H9 (cell line): ENCODE measurements around the gene EHD3. TPM values are rescaled to one million over a fixed set of nuclear protein-coding genes. Genes with fewer than 3 reads are reported as not detected.

Experiments
- DNase-seq: peaks from one replicate; pipeline ENCODE4 v3.0.0-alpha.2; 2017
- H2AFZ ChIP-seq: one replicate; pipeline ENCODE4 v1.6.1; 2013; ENCODE audit warnings: mild to moderate bottlenecking, low read length, control low read depth, moderate library complexity
- H2AK5ac ChIP-seq: 2 replicates; pipeline ENCODE4 v1.6.1; 2013; ENCODE audit warnings: low read length, control low read depth, mixed read lengths; ENCODE audit not compliant: insufficient read length
- H2BK120ac ChIP-seq: one replicate; pipeline ENCODE4 v1.6.1; 2013; ENCODE audit warnings: low read depth, mild to moderate bottlenecking, low read length, control low read depth, inconsistent platforms; ENCODE audit not compliant: poor library complexity, severe bottlenecking
- H2BK12ac ChIP-seq: 2 replicates; pipeline ENCODE4 v1.6.1; 2013; ENCODE audit warnings: low read length, control low read depth, mixed read lengths, low read depth; ENCODE audit not compliant: insufficient read length
- H2BK15ac ChIP-seq: 2 replicates; pipeline ENCODE4 v1.6.1; 2013; ENCODE audit warnings: low read depth, low read length, control low read depth
- H2BK20ac ChIP-seq: one replicate; pipeline ENCODE4 v1.6.1; 2013; ENCODE audit warnings: low read depth, mild to moderate bottlenecking, low read length, control low read depth, inconsistent platforms; ENCODE audit not compliant: poor library complexity, severe bottlenecking
- H2BK5ac ChIP-seq: 2 replicates; pipeline ENCODE4 v1.6.1; 2013; ENCODE audit warnings: low read length, control low read depth, mixed read lengths; ENCODE audit not compliant: insufficient read length
- H3K14ac ChIP-seq: 2 replicates; pipeline ENCODE4 v1.6.1; 2013; ENCODE audit warnings: low read length, control low read depth; ENCODE audit not compliant: insufficient read depth
- H3K18ac ChIP-seq: 2 replicates; pipeline ENCODE4 v1.6.1; 2013; ENCODE audit warnings: low read depth, mild to moderate bottlenecking, mixed read lengths, low read length, control low read depth; ENCODE audit not compliant: insufficient read length
- H3K23ac ChIP-seq: 2 replicates; pipeline ENCODE4 v1.6.1; 2013; ENCODE audit warnings: low read length, control low read depth, mixed read lengths, low read depth; ENCODE audit not compliant: insufficient read length
- H3K23me2 ChIP-seq: 2 replicates; pipeline ENCODE4 v1.6.1; 2013; ENCODE audit warnings: low read depth, mild to moderate bottlenecking, mixed read lengths, low read length, control low read depth; ENCODE audit not compliant: insufficient read length, poor library complexity, severe bottlenecking
- H3K27ac ChIP-seq: 2 replicates; pipeline ENCODE4 v1.5.1; 2013; ENCODE audit warnings: low read length, control low read depth, mixed read lengths, low read depth; ENCODE audit not compliant: insufficient read length
- H3K27me3 ChIP-seq: 2 replicates; pipeline ENCODE4 v1.6.1; 2013; ENCODE audit warnings: low read length, control low read depth, inconsistent platforms; ENCODE audit not compliant: insufficient read depth
- H3K4ac ChIP-seq: 2 replicates; pipeline ENCODE4 v1.6.1; 2013; ENCODE audit warnings: low read depth, mild to moderate bottlenecking, control low read depth, inconsistent platforms, low read length, moderate library complexity
- H3K4me1 ChIP-seq: 2 replicates; pipeline ENCODE4 v1.6.1; 2013; ENCODE audit warnings: low read length, control low read depth, inconsistent platforms; ENCODE audit not compliant: insufficient read depth
- H3K4me2 ChIP-seq: 2 replicates; pipeline ENCODE4 v1.6.1; 2013; ENCODE audit warnings: low read length, control low read depth, mixed read lengths; ENCODE audit not compliant: insufficient read length, insufficient read depth
- H3K56ac ChIP-seq: 2 replicates; pipeline ENCODE4 v1.6.1; 2013; ENCODE audit warnings: low read depth, mild to moderate bottlenecking, mixed read lengths, low read length, control low read depth; ENCODE audit not compliant: insufficient read length
- H3K79me1 ChIP-seq: 2 replicates; pipeline ENCODE4 v1.6.1; 2013; ENCODE audit warnings: low read depth, mild to moderate bottlenecking, moderate library complexity, low read length, control low read depth, inconsistent platforms; ENCODE audit not compliant: insufficient read depth, poor library complexity, severe bottlenecking
- H3K79me2 ChIP-seq: 2 replicates; pipeline ENCODE4 v1.6.1; 2013; ENCODE audit warnings: low read length, control low read depth, inconsistent platforms; ENCODE audit not compliant: insufficient read depth
- H3K9ac ChIP-seq: 2 replicates; pipeline ENCODE4 v1.6.1; 2013; ENCODE audit warnings: low read length, control low read depth, mixed read lengths; ENCODE audit not compliant: insufficient read length; ENCODE audit errors: extremely low read depth
- H3K9me3 ChIP-seq: one replicate; pipeline ENCODE4 v1.6.1; 2013; ENCODE audit warnings: low read depth, low read length, inconsistent platforms; ENCODE audit not compliant: control insufficient read depth
- H3T11ph ChIP-seq: one replicate; pipeline ENCODE4 v1.6.1; 2013; ENCODE audit warnings: mild to moderate bottlenecking, low read length, control low read depth, inconsistent platforms
- H4K20me1 ChIP-seq: one replicate; pipeline ENCODE4 v1.6.1; 2013; ENCODE audit not compliant: control insufficient read depth, insufficient read length, insufficient read depth
- H4K5ac ChIP-seq: 2 replicates; pipeline ENCODE4 v1.6.1; 2013; ENCODE audit warnings: low read depth, mild to moderate bottlenecking, mixed read lengths, low read length, control low read depth; ENCODE audit not compliant: insufficient read length
- H4K8ac ChIP-seq: replicated peaks from 2 replicates; pipeline ENCODE4 v1.6.1; 2013; ENCODE audit warnings: low read length, control low read depth, mixed read lengths, low read depth; ENCODE audit not compliant: insufficient read length
- H4K91ac ChIP-seq: 2 replicates; pipeline ENCODE4 v1.6.1; 2013; ENCODE audit warnings: low read depth, mild to moderate bottlenecking, moderate library complexity, mixed read lengths, low read length, control low read depth; ENCODE audit not compliant: insufficient read length
- H3K27ac Mint-ChIP-seq, 3 experiments: 2 replicates in 2 of 3; 3 replicates in 1 of 3; pipeline ENCODE4 v1.8.0; 2020 to 2021; ENCODE audit warnings: mixed read lengths in 3 of 3, mild to moderate bottlenecking in 1 of 3, moderate library complexity in 1 of 3
- H3K27me3 Mint-ChIP-seq: 2 replicates; pipeline ENCODE4 v1.8.0; 2021; ENCODE audit warnings: low read depth, mild to moderate bottlenecking, moderate library complexity, mixed read lengths
- H3K36me3 Mint-ChIP-seq, 3 experiments: 2 replicates in 2 of 3; 3 replicates in 1 of 3; pipeline ENCODE4 v1.8.0; 2020 to 2021; ENCODE audit warnings: low read depth in 3 of 3, mixed read lengths in 3 of 3; ENCODE audit not compliant: insufficient read depth in 1 of 3
- H3K4me1 Mint-ChIP-seq, 2 experiments: 2 replicates each; pipeline ENCODE4 v1.8.0; 2020; ENCODE audit warnings: mixed read lengths in 2 of 2
- H3K4me3 Mint-ChIP-seq, 2 experiments: 2 replicates in 1 of 2; 3 replicates in 1 of 2; pipeline ENCODE4 v1.8.0; 2020 to 2021; ENCODE audit warnings: mild to moderate bottlenecking in 2 of 2, mixed read lengths in 2 of 2, moderate library complexity in 1 of 2
- H3K9me3 Mint-ChIP-seq, 2 experiments: 2 replicates in 1 of 2; 3 replicates in 1 of 2; pipeline ENCODE4 v1.8.0; 2020; ENCODE audit warnings: mild to moderate bottlenecking in 2 of 2, mixed read lengths in 2 of 2, moderate library complexity in 1 of 2
- CTCF ChIP-seq: fragments of 200-600 bp; sonication (generic); conservative IDR thresholded peaks from 3 replicates; pipeline ENCODE4 v1.8.0; 2021; ENCODE audit warnings: antibody characterized with exemption, mild to moderate bottlenecking
- WGBS: extraction: QIAGEN DNeasy Blood & Tissue Kit; methylation state at CpG from one replicate; pipeline ENCODE4 v1.1.7; 2013; ENCODE audit warnings: missing lambda C conversion rate, low lambda C conversion rate, mixed read lengths; ENCODE audit not compliant: insufficient read length; ENCODE audit errors: extremely low coverage; 5-methylcytosine and 5-hydroxymethylcytosine counted together
- total RNA-seq: library from RNA; stranded (reverse); gene quantifications from 2 replicates; pipeline ENCODE4 v1.2.1, GENCODE V29; 2021

EHD3 gene
- total RNA-seq, 1 experiment from 2014 or later: 8.3 TPM

GRCh38 chr2:31270131-31270530 lies 36.2 kb downstream of the EHD3 start:
- Histone ChIP-seq H2BK12ac (no peak overlapping the region), H3K4ac (no peak overlapping the region), H4K20me1 (no peaks in the 10 kb centered on the region), H2BK15ac (no peak overlapping the region), H3T11ph (no peak overlapping the region), H4K8ac (no peak overlapping the region), H3K9ac (no peak overlapping the region), H3K27ac (no peak overlapping the region), H3K9me3 (no peaks in the 10 kb centered on the region), H3K18ac (no peak overlapping the region), H4K5ac (no peak overlapping the region), H2BK120ac (no peak overlapping the region), H2BK20ac (no peak overlapping the region), H3K79me1 (no peaks in the 10 kb centered on the region), H2BK5ac (no peak overlapping the region), H3K14ac (no peak overlapping the region), H3K4me2 (no peak overlapping the region), H2AK5ac (no peak overlapping the region), H2AFZ (no peak overlapping the region), H3K79me2 (no peaks in the 10 kb centered on the region; the same call in 1 of the 2 replicates), H3K4me1 (peaks cover 7% of the 10 kb centered on the region; the same call in 1 of the 2 replicates), H3K27me3 (no peaks in the 10 kb centered on the region), H4K91ac (no peak overlapping the region), H3K23ac (no peak overlapping the region), H3K56ac (no peak overlapping the region), H3K23me2 (no peaks in the 10 kb centered on the region)
- H3K4me3 Mint-ChIP-seq: no peak overlapping the region
- peak overlapping the region in 1 of 3 experiments; percentile 46; a peak in 1 of 7 replicates for H3K27ac Mint-ChIP-seq
- WGBS: no CpG with 5 or more reads among the region's 3 CpGs
- no peaks in the 10 kb centered on the region for H3K9me3 Mint-ChIP-seq
- peaks cover 34 to 35% of the 10 kb centered on the region in 2 experiments for H3K4me1 Mint-ChIP-seq
- no peak for DNase-seq
- H3K36me3 Mint-ChIP-seq: peaks cover 3 to 16% (median 16%) of the 10 kb centered on the region in 3 experiments; a peak in 4 of 7 replicates
- H3K27me3 Mint-ChIP-seq: no peaks in the 10 kb centered on the region
- no peak for TF ChIP-seq CTCF
